ENCODE results near the gene IL21R.

The IL21R gene

GRCh38 chr16:27468941-27469531, 67.1 kb downstream of the IL21R start:
- no peak for DNase-seq

GRCh38 chr16:27470567-27471431, 68.8 kb downstream of the IL21R start:
- DNase-seq, result no peak

GRCh38 chr16:27471661-27472060, 69.7 kb downstream of the IL21R start:
- DNase-seq, result no peak

- DNase-seq, result no peak
Measured at GRCh38 chr16:27472091-27473020, 70.4 kb downstream of the IL21R start.

GRCh38 chr16:27473101-27473900, 71.3 kb downstream of the IL21R start:
- no peak for DNase-seq

- DNase-seq, result no peak
Measured at GRCh38 chr16:27474041-27474440, 72.1 kb downstream of the IL21R start.

- DNase-seq, result no peak
Measured at GRCh38 chr16:27474921-27475320, 72.9 kb downstream of the IL21R start.

- DNase-seq, result no peak
Measured at GRCh38 chr16:27475561-27475960, 73.6 kb downstream of the IL21R start.

- no peak for DNase-seq
Measured at GRCh38 chr16:27476240-27476639, 74.3 kb downstream of the IL21R start.

- no peak for DNase-seq
Measured at GRCh38 chr16:27480761-27481160, 78.8 kb downstream of the IL21R start.

- no peak for DNase-seq
Measured at GRCh38 chr16:27481282-27481934, 79.4 kb downstream of the IL21R start.

GRCh38 chr16:27482397-27483087, 80.6 kb downstream of the IL21R start:
- DNase-seq, result no peak

GRCh38 chr16:27483088-27483437, 81.1 kb downstream of the IL21R start:
- no peak for DNase-seq

- DNase-seq, result no peak
Measured at GRCh38 chr16:27483624-27484023, 81.7 kb downstream of the IL21R start.

- DNase-seq, result no peak
Measured at GRCh38 chr16:27485126-27485525, 83.2 kb downstream of the IL21R start.

GRCh38 chr16:27485811-27486210, 83.8 kb downstream of the IL21R start:
- DNase-seq, result no peak

GRCh38 chr16:27486344-27486743, 84.4 kb downstream of the IL21R start:
- no peak for DNase-seq

- DNase-seq, result no peak
Measured at GRCh38 chr16:27486760-27487159, 84.8 kb downstream of the IL21R start.

- DNase-seq, result no peak
Measured at GRCh38 chr16:27489421-27489820, 87.4 kb downstream of the IL21R start.

- DNase-seq, result no peak
Measured at GRCh38 chr16:27489906-27490305, 87.9 kb downstream of the IL21R start.

GRCh38 chr16:27491894-27492587, 90.1 kb downstream of the IL21R start:
- DNase-seq, result no peak
